Esophagus mucosa (tissue), 1 donor: Measurements from ENCODE around the gene PLA2G2D. TPM values are rescaled to one million over a fixed set of nuclear protein-coding genes. Genes with fewer than 3 reads are reported as not detected.

Experiments
- total RNA-seq: library from RNA; stranded (reverse); gene quantifications from one replicate; pipeline ENCODE4 v1.2.4, GENCODE V29; 2023
- donor health status: DM: yes; HTN: yes; CAD: no.

Gene PLA2G2D
- total RNA-seq, 1 donor from 2014 or later: 0.20 TPM

Other genes starting within 250 kb of the PLA2G2D start
- 4.2 TPM for gene OTUD3, start 237.1 kb downstream of the PLA2G2D start, total RNA-seq
- not detected for gene PLA2G2E, start 195.9 kb downstream of the PLA2G2D start, total RNA-seq
- 10.9 TPM for gene PLA2G2A, start 139.9 kb downstream of the PLA2G2D start, total RNA-seq
- 0.52 TPM for gene PLA2G5, start 49.3 kb downstream of the PLA2G2D start, total RNA-seq
- gene PLA2G2F, start 19.8 kb upstream of the PLA2G2D start, total RNA-seq: 0.04 TPM
- 0.04 TPM for gene UBXN10, start 66.6 kb upstream of the PLA2G2D start, total RNA-seq
- gene PLA2G2C, start 67.0 kb upstream of the PLA2G2D start, total RNA-seq: 0.48 TPM
- not detected for gene VWA5B1, start 171.3 kb upstream of the PLA2G2D start, total RNA-seq